C1 segment of cervical spinal cord (tissue), 14 donors: ENCODE results near the gene CAPN5.

Experiments
- DNase-seq, 14 donors: peaks; one replicate each; lab custom pipeline; 2025; lab: John Stamatoyannopoulos, UW

Gene CAPN5

DNA sequence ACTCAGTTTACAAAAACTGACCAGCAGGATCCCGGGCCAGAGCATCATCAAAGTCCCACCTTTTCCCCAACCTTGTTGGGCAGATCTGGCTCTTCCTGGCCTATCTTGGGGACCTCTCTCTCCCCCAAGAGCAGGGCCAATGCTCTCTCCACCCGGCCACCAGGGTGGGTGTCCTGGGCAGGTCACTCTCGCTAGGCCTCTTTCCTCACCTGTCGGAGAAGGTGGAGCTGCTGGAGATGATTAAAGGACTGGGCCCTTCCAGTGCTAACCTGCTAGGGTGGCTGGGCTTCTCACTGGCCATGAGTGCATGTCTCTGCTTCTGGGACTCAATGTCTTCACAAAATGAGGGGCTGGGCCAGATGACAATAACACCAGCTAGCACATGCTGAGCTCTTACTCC lies 2.9 kb upstream of the CAPN5 start:
- no peak for DNase-seq

- DNase-seq: no peak
Observed at GRCh38 chr11:77064648-77065217, 2.0 kb upstream of the CAPN5 start.

DNA sequence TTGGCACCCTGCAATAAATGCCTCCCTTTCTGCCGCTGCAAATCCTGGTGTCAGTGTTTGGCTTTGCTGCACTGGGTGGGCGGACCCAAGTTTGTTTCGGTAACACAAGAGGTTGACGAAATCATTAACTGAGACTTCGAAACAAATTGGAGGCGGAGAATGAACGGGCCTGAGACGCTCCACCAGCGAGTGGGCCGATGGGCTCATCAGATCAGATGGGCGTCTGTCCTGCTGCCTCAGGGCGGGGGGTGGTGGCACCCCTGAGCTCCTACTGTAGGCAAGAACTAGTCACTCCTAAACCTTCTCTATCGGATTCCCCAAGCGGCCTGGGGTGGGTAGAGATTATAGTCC lies 918 bp upstream of the CAPN5 start:
- peak in 2 of 14 donors; percentile 64 for DNase-seq

GRCh38 chr11:77067861-77068443 lies 1.2 kb downstream of the CAPN5 start:
- no peak for DNase-seq

- DNase-seq: no peak
Observed at GRCh38 chr11:77068457-77069335, 1.9 kb downstream of the CAPN5 start.

- DNase-seq: no peak
Observed at GRCh38 chr11:77069336-77069968, 2.7 kb downstream of the CAPN5 start.

GRCh38 chr11:77069969-77070582 lies 3.3 kb downstream of the CAPN5 start:
- DNase-seq: no peak

DNA sequence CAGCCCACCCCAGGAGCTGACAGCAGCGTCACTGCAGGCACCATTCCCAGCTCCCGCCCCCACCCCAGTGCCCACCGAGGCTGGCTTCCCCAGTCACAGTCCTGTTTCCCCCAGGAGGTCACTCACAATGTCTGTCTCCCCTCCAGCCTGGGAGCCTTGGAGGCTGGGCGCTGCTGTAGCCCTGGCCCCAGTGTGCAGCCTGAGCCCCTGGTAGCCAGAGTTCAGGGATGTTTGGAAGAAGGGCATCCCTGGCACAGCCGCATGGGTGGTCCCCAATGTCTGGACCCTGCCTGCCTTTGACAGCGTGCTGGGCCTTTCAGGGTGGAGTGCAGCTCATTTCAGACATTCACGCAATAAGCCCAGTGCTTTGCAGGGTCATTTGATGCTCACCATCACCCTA lies 4.3 kb downstream of the CAPN5 start:
- DNase-seq: no peak

DNA sequence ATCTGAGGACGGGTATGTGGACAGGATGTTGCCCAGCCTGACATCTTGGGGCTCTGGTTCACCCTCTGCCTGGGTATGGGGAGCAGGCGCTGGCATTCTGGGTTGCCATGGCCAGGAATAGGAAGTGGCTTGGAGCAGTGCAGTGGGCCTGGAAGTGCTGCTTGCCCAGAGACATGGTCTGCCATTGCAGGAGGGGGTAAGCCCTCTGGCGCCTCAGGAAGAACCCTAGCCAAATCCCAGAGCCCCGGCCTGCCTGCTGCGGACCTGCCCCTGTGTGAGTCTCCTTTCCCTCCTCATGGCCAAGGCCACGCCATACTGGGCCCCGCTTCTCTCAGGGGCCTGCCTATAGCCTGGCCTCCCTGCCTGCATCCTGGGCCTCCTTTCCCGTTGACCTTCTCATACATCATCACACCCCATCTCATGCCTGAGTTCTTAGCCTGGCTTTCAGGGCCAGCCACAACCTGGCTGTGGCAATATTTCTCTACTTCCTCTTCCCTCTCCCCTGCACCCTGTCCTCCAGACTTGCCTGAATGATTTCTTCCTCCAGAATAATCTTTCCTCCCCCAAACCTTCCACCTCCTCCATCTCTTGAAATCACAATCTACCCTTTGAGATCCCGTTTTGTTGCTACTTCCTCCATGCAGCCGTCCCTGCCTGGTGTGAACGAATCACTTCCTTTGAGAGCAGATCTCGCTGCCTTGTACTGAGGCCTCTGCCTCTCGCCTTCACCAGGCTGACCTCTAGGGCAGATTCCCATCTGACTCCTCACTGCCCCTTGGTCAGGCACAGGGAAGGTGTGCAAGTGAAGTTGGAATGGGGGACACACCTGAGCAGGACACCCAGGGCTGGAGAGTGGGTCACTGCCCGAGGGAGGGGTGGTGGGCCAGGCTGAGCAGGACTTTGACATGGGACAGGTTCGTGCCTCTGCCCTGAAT lies 5.2 kb downstream of the CAPN5 start:
- no peak for DNase-seq

DNA sequence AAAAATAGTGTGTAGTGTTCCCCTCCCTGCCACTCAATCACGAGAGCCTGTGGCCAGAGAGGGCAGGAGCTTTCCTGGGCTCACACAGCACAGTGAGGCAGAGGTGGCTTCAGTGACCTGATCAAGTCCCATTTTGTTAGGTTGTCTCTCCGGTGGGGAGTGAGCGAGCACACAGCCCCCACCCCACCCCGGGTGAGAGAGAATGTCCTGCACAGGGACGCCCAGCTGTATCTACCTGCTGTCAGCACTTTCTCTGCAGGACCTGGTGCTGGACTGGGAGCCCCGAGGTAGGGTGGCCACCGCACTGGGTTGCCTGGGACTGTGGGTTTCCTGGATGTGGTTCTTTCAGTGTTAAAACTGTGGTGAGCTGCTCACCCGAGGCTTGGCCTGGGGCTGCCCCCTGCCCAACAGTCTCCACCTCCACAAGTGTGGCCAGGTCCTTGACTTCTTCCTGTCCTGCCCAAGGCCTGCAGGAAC lies 6.1 kb downstream of the CAPN5 start:
- DNase-seq: no peak

- peak in 5 of 14 donors; percentile 14 to 86 (median 25) for DNase-seq
Observed at GRCh38 chr11:77073328-77074001, 6.7 kb downstream of the CAPN5 start.

DNA sequence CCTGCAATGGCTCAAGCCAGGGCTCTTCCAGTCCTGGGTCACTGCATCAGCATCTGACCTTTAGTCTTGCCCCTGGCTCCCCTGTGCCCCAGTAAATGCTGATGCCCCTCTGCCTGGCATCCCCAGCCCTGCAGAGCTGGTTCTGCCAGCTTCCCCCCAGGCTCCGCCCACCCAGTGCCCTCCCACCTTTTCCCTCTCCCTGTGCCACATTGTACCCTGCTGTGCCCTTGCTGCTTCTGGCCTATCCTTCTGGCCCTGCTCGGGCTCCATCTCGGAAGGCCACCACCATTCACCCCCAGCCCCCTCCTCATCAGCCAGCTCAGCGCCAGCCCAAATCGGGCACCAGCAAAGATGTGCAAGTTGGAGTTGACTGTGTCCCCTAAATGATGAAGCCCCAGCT lies 7.4 kb downstream of the CAPN5 start:
- DNase-seq: no peak

DNA sequence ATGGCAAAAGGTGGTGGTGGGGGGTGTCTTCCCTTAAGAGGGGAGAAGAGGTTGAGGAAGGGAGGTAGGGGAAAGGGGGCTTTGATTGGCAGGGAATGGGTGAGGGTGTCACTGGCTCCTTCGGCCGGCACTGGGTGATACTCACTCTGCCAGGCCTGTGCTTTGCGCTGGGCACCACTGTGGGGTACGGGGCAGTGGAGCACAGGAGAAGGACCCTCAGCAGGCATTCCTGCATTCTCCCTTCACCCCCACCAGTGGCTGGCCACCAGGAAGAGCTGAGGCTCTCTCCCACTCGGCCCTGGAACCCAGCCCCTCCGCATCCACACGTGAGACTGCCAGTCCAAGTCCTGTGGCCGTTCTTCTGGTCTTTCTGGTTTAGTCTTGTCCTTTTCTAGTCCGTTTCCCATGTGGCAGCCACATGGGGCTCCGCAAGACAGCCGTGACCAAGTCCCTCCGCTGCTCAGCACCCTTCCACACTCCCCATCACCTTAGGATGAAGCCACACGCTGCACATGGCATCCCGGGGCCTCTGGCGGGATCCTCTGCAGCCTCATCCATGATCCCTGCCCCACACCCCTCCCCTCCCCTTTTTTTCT lies 8.0 kb downstream of the CAPN5 start:
- DNase-seq: no peak

DNA sequence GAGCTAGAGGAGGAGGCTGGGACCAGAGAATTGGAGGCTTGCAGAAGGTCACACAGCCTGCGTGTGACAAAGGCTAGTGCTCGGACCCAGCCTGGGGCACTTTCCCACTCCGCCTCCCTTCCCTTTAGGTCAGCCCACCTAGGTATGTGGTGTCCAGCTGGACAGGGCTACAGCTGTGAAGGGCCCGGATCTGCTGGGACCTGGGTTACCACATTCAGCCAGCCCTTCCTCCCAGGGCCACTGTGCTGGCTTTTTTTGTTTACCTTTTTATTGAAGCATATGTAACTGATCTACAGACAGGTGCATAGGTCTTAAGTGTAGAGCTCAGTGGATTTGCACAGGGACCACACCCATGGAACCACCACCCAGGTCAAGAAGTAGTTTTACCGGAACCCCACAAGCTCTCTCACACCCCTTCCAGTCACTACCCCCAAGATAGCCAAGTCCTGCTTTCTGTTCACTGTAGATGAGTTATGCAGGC lies 8.7 kb downstream of the CAPN5 start:
- DNase-seq: no peak

DNA sequence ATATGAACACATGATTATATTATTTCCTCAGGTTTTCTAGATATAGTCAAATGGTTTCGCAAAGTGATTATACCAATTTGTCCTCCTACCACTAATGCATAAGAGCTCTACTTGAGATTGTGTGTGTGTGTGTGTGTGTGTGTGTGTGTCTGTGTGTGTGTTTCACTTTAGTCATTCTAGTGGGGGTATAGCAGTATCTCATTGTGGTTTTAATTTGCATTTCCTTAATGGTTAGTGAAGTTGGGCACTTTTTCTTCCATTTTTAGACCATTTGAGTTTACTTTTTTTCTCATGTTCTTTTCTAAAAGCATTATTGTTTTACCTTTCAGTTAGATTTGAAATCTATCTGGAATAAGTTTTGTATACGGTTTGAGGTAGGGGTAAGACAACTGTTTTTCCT lies 12.9 kb downstream of the CAPN5 start:
- DNase-seq: no peak

- no peak for DNase-seq
Observed at GRCh38 chr11:77080643-77081210, 14.0 kb downstream of the CAPN5 start.

- no peak for DNase-seq
Observed at GRCh38 chr11:77081381-77081851, 14.6 kb downstream of the CAPN5 start.

GRCh38 chr11:77081976-77082836 lies 15.4 kb downstream of the CAPN5 start:
- DNase-seq: no peak
